GM12878 (cell line): ENCODE data around the gene LRIT2. TPM values are rescaled to one million over a fixed set of nuclear protein-coding genes. Genes with fewer than 3 reads are reported as not detected.

Experiments
- ATAC-seq: fragments of 200-7000 bp; cut with Tn5 transposase; 3 replicates; pipeline ENCODE4 v1.9.1; 2020; ENCODE audit warnings: mild to moderate bottlenecking, moderate library complexity
- BruUV-seq: library from RNA; stranded (reverse); fragments of 400-500 nt; replicated peaks from 2 replicates; lab custom pipeline; 2021; lab: Mats Ljungman, UMichigan
- CTCF ChIA-PET: fragments of 300-600 bp; sonication (Branson Sonifier 250); formaldehyde crosslinking; extraction: SDS; loops from one replicate; lab custom pipeline; 2021; ENCODE audit warnings: inconsistent platforms; lab: Yijun Ruan, JAX
- POLR2A ChIA-PET: fragments of 350-600 bp; formaldehyde crosslinking; extraction: SDS; loops from one replicate; lab custom pipeline; 2021; ENCODE audit warnings: inconsistent platforms; lab: Charles Lee
- RAD21 ChIA-PET: fragments of 300-600 bp; sonication (Branson Sonifier 250); formaldehyde crosslinking; loops from one replicate; lab custom pipeline; 2023; ENCODE audit warnings: antibody characterized with exemption; ENCODE audit not compliant: unreplicated experiment; lab: Charles Lee
- SMC1A ChIA-PET: fragments of 300-600 bp; sonication (Branson Sonifier 250); formaldehyde crosslinking; loops from one replicate; lab custom pipeline; 2023; ENCODE audit not compliant: unreplicated experiment, uncharacterized antibody; lab: Charles Lee
- DNase-seq: peaks from one replicate; pipeline ENCODE4 v3.0.0-alpha.2; 2011; ENCODE audit warnings: low read depth, low spot score
- FAIRE-seq: peaks from 3 replicates; lab custom pipeline; 2011; peaks lifted over from hg19 to GRCh38; lab: Jason Lieb, UNC
- H2AFZ ChIP-seq: 2 replicates; pipeline ENCODE4 v1.6.0; 2011; ENCODE audit warnings: low read depth, low read length, control low read depth; ENCODE audit not compliant: control insufficient read depth
- H3K27ac ChIP-seq: 2 replicates; pipeline ENCODE4 v1.5.1; 2011; ENCODE audit warnings: control low read depth; ENCODE audit not compliant: control insufficient read depth, insufficient read depth
- H3K27me3 ChIP-seq, 2 experiments: replicated peaks in 1 of 2; 2 replicates each; pipeline versions ENCODE4 v1.6.0 to v1.6.1; 2011; ENCODE audit warnings: low read length in 1 of 2; ENCODE audit not compliant: control insufficient read depth in 2 of 2, insufficient read depth in 2 of 2
- H3K36me3 ChIP-seq, 2 experiments: 2 replicates each; pipeline ENCODE4 v1.5.1; 2011; ENCODE audit warnings: low read length in 1 of 2; ENCODE audit not compliant: control insufficient read depth in 2 of 2, insufficient read depth in 2 of 2
- H3K4me1 ChIP-seq: 2 replicates; pipeline ENCODE4 v1.6.1; 2011; ENCODE audit warnings: mild to moderate bottlenecking, low read length, moderate library complexity, mixed read lengths; ENCODE audit not compliant: control insufficient read depth, insufficient read depth
- H3K4me2 ChIP-seq: 2 replicates; pipeline ENCODE4 v1.6.0; 2011; ENCODE audit warnings: control low read depth; ENCODE audit not compliant: control insufficient read depth, insufficient read depth
- H3K4me3 ChIP-seq: fragments of 200-600 bp; sonication (generic); 2 replicates; pipeline ENCODE4 v1.5.1; 2016
- H3K79me2 ChIP-seq: 2 replicates; pipeline ENCODE4 v1.6.0; 2011; ENCODE audit warnings: low read length; ENCODE audit not compliant: control insufficient read depth, insufficient read depth
- H3K9ac ChIP-seq: 2 replicates; pipeline ENCODE4 v1.8.0; 2011; ENCODE audit warnings: low read length, control low read depth, mixed read lengths; ENCODE audit not compliant: control insufficient read depth, insufficient read depth
- H3K9me3 ChIP-seq: replicated peaks from 3 replicates; pipeline ENCODE4 v1.5.1; 2011; ENCODE audit warnings: mild to moderate bottlenecking, low read length; ENCODE audit not compliant: control insufficient read depth, insufficient read depth
- H4K20me1 ChIP-seq: 2 replicates; pipeline ENCODE4 v1.6.0; 2011; ENCODE audit not compliant: control insufficient read depth, insufficient read depth
- ASH2L ChIP-seq: fragments of 300-600, 200-600 bp; sonication (generic); IDR thresholded peaks from 2 replicates; pipeline ENCODE4 v1.6.1; 2017; ENCODE audit warnings: low read depth, mild to moderate bottlenecking, borderline replicate concordance
- BCL3 ChIP-seq: IDR thresholded peaks from 2 replicates; pipeline ENCODE4 v1.6.1; 2011; ENCODE audit warnings: borderline replicate concordance, low read depth, mild to moderate bottlenecking, moderate library complexity, low read length; ENCODE audit not compliant: insufficient read depth, poor library complexity, severe bottlenecking
- MTA3 ChIP-seq: IDR thresholded peaks from 2 replicates; pipeline ENCODE4 v1.6.1; 2012; ENCODE audit warnings: low read length, inconsistent platforms, borderline replicate concordance
- NFXL1 ChIP-seq: fragments of 450-650 bp; IDR thresholded peaks from 2 replicates; pipeline ENCODE4 v1.6.1; 2017; ENCODE audit warnings: antibody characterized with exemption, mild to moderate bottlenecking, borderline replicate concordance
- NR2C2 ChIP-seq: IDR thresholded peaks from 2 replicates; pipeline ENCODE4 v1.6.1; 2011; ENCODE audit warnings: borderline replicate concordance, low read depth; ENCODE audit not compliant: control insufficient read depth, insufficient read length
- ZNF24 ChIP-seq: fragments of 450-650 bp; IDR thresholded peaks from 2 replicates; pipeline ENCODE4 v1.6.1; 2017; ENCODE audit warnings: antibody characterized with exemption, mild to moderate bottlenecking
- WGBS: methylation state at CpG from one replicate; pipeline ENCODE4 v1.1.6; 2016; ENCODE audit warnings: low lambda C conversion rate; ENCODE audit not compliant: insufficient replicate concordance, insufficient coverage; ENCODE audit errors: missing lambda C conversion rate; 5-methylcytosine and 5-hydroxymethylcytosine counted together
- in situ Hi-C: fragments of 300-500 bp; cut with MboI; formaldehyde crosslinking; loops from 9 replicates; pipeline ENCODE4 v1.14.3; 2018; ENCODE audit warnings: mixed read lengths
- intact Hi-C: fragments of 100-400 bp; cut with micrococcal nuclease; formaldehyde crosslinking; loops from one replicate; pipeline ENCODE4 v1.14.2; 2022; ENCODE audit not compliant: unreplicated experiment
- polyA plus RNA-seq, 11 experiments: library from polyadenylated mRNA; depleted of rRNA in 4 of 11; unstranded in 6 of 11; stranded (reverse) in 5 of 11; fragments of >200 nt; fragmentation: Nextera tagmentation in 4 of 11; fragmentation: Illumina TruSeq in 1 of 11; extraction: Ambion mirVana in 4 of 11; extraction: Trizol in 1 of 11; gene quantifications; 1 replicate in 1 of 11; 2 replicates in 10 of 11; pipeline versions ENCODE4 v1.2.1 to v1.2.3, GENCODE V29; 2011 to 2016; ENCODE audit warnings: inconsistent platforms in 2 of 11, missing spikeins in 2 of 11, low read depth in 1 of 11
- total RNA-seq, 4 experiments: library from RNA; depleted of rRNA in 3 of 4; stranded (reverse); fragments of >200 nt in 3 of 4; fragmentation: Illumina TruSeq in 1 of 4; extraction: Trizol in 1 of 4; gene quantifications; 2 replicates each; pipeline versions ENCODE4 v1.2.1 to v1.2.3, GENCODE V29; 2013 to 2021

The LRIT2 gene
- total and polyA plus RNA-seq, 10 of the 15 experiments (the other 5 are each of a cell fraction or from before 2014, with no cell fraction given) = not detected

GRCh38 chr10:84244651-84245270 is 19.4 kb upstream of the LRIT2 start, which contains the start of gene RGR:
Gene RGR, plus strand, starts transcription at chr10:84245053. Its CDS starts 38 bp downstream, at chr10:84245091.
- ATAC-seq = no peak
- WGBS = 9% methylated on average over 9 of the region's 9 CpGs
- Histone ChIP-seq H3K27me3 (peaks cover 3 to 4% of the 10 kb centered on the region in 2 experiments; a peak in 2 of 4 replicates), H3K9me3 (no peaks in the 10 kb centered on the region), H3K4me1 (no peaks in the 10 kb centered on the region), H3K9ac (no peak within 1 kb of the TSS), H3K27ac (no peak within 1 kb of the TSS), H3K4me3 (no peak within 1 kb of the TSS)
- SMC1A ChIA-PET = no interaction called here
- CTCF ChIA-PET = no interaction called here
- intact Hi-C loops = no loop called here
- DNase-seq = no peak
- RAD21 ChIA-PET = no interaction called here
- in situ Hi-C loops = no loop called here
- TF ChIP-seq MTA3 (no peak), BCL3 (no peak), ZNF24 (no peak), NFXL1 (no peak), ASH2L (no peak), NR2C2 (no peak)
- TF ChIP-seq, all 136 proteins: peak for 0
- Histone ChIP-seq H2AFZ (no peak within 1 kb of the TSS), H4K20me1 (no peaks in the 10 kb centered on the region), H3K79me2 (no peaks in the 10 kb centered on the region), H3K36me3 (no peaks in the 10 kb centered on the region), H3K4me2 (no peak within 1 kb of the TSS)
- FAIRE-seq = no peak
- POLR2A ChIA-PET = no interaction called here
- BruUV-seq = no TSS peak
